ENCODE results near the gene STARD8.

DNA sequence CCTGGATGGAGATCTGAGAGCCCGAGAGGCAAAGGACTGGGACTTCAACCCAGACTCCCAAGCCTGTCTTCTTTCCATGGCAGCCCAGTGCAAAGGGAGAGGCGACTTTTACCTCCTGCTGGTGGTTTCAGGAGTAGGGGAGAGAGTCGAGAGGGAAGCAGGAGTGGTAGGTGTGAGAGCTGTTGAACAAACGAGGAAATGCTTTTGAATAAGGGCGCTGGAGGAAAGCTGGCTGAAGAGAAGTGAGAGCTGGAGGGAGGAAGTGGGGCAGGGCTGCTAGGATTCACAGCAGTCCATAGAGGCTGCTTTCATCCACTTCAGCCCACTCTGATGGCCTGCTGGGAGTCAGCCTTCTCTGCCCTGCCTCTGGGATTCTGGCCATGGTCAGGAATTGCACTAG lies 99.5 kb downstream of the STARD8 start:
- TF ChIP-seq ARNTL (CRISPR knock-in tag; IDR thresholded peaks at IDR 0.05; ENCODE audit: borderline replicate concordance, low read depth) (no peak), TOX (CRISPR knock-in tag; IDR thresholded peaks at IDR 0.05; ENCODE audit: borderline replicate concordance) (no peak)
